Thyroid gland (tissue), 4 donors: Measurements from ENCODE around the gene GLP1R. TPM values are rescaled to one million over a fixed set of nuclear protein-coding genes. Genes with fewer than 3 reads are reported as not detected.

Source experiments
- DNase-seq, 2 donors: peaks; one replicate each; pipeline ENCODE4 v3.0.0-alpha.2; 2019
- H3K27ac ChIP-seq, 3 donors: fragments of 200-600 bp; sonication (generic); 1 replicate in 2 of 3; 2 replicates in 1 of 3; pipeline ENCODE4 v1.5.1; 2016 to 2019; ENCODE audit warnings: mild to moderate bottlenecking in 1 of 3, moderate library complexity in 1 of 3
- H3K27me3 ChIP-seq: fragments of 200-600 bp; sonication (generic); one replicate; pipeline ENCODE4 v1.5.1; 2019
- H3K36me3 ChIP-seq, 2 donors: fragments of 200-600 bp; sonication (generic); one replicate each; pipeline ENCODE4 v1.5.1; 2016 to 2019
- H3K4me1 ChIP-seq, 2 donors: fragments of 200-600 bp; sonication (generic); one replicate each; pipeline ENCODE4 v1.5.1; 2017 to 2019
- H3K4me3 ChIP-seq, 3 donors: fragments of 200-600 bp; sonication (generic); replicated peaks in 1 of 3; 1 replicate in 2 of 3; 2 replicates in 1 of 3; pipeline ENCODE4 v1.5.1; 2016; ENCODE audit warnings: mild to moderate bottlenecking in 1 of 3
- H3K9me3 ChIP-seq: fragments of 200-600 bp; sonication (generic); one replicate; pipeline ENCODE4 v1.5.1; 2017
- CTCF ChIP-seq, 6 experiments: fragments of 200-600 bp in 3 of 6; fragments of 450-650 bp in 3 of 6; sonication (generic) in 3 of 6; IDR thresholded peaks; one replicate each; pipeline ENCODE4 v1.5.1; 2016 to 2019; ENCODE audit warnings: antibody characterized with exemption in 6 of 6, mild to moderate bottlenecking in 2 of 6, inconsistent platforms in 1 of 6, moderate library complexity in 1 of 6
- POLR2A ChIP-seq, 2 donors: fragments of 450-650 bp; IDR thresholded peaks; one replicate each; pipeline ENCODE4 v1.6.1; 2017; ENCODE audit warnings: antibody characterized with exemption in 2 of 2, mild to moderate bottlenecking in 2 of 2, moderate library complexity in 1 of 2
- WGBS, 2 donors: methylation state at CpG; one replicate each; pipeline ENCODE4 v1.1.5; 2017; 5-methylcytosine and 5-hydroxymethylcytosine counted together
- intact Hi-C: fragments of 100-400 bp; cut with DNase I; formaldehyde crosslinking; loops from one replicate; pipeline ENCODE4 v1.15.1; 2023
- total RNA-seq, 4 donors: library from RNA; depleted of rRNA; stranded (reverse); fragments of >200 nt; gene quantifications; one replicate each; pipeline ENCODE4 v1.2.3, GENCODE V29; 2016

GLP1R gene
- total RNA-seq, 4 donors from 2014 or later, result 0.13 to 0.45 (median 0.18) TPM

- intact Hi-C loops, result no loop called here
- Histone ChIP-seq H3K4me3 (no peak overlapping the region), H3K27me3 (no peaks in the 10 kb centered on the region), H3K36me3 (no peaks in the 10 kb centered on the region), H3K9me3 (no peaks in the 10 kb centered on the region), H3K27ac (no peak overlapping the region), H3K4me1 (no peaks in the 10 kb centered on the region)
- no peak for DNase-seq
- WGBS, 2 donors, result 76 to 77% methylated on average over 3 of the region's 3 CpGs
- TF ChIP-seq CTCF (IDR thresholded peaks at IDR 0.05) (no peak), POLR2A (IDR thresholded peaks at IDR 0.05) (no peak)
Observed at GRCh38 chr6:39005774-39006173, 42.8 kb upstream of the GLP1R start.

- Histone ChIP-seq H3K36me3 (no peaks in the 10 kb centered on the region), H3K4me3 (no peak overlapping the region), H3K4me1 (no peaks in the 10 kb centered on the region), H3K9me3 (no peaks in the 10 kb centered on the region), H3K27me3 (no peaks in the 10 kb centered on the region), H3K27ac (no peak overlapping the region)
- TF ChIP-seq CTCF (IDR thresholded peaks at IDR 0.05) (no peak), POLR2A (IDR thresholded peaks at IDR 0.05) (no peak)
- no peak for DNase-seq
- intact Hi-C loops, result no loop called here
- WGBS, 2 donors, result 57 to 64% methylated on average over 3 of the region's 3 CpGs
Observed at GRCh38 chr6:39007575-39007974, 41.0 kb upstream of the GLP1R start.

DNA sequence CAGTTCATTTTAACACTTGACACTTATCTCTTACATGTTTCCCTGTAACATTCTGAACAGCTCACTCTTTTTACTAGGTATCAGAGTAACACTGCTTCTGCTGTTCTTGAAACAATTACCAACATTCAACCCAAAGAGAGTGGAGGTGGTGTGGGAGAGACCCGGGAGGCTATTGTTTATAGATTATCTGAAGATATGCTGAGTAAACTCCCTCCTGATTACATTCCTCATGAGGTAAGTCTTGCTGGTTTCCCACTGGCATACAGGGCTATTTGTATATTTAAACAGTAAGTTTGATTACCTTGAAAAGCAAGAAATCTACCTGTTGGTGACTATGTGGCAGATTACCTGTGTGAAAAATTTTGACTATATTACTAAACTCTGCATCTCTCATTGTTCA, 39.8 kb upstream of the GLP1R start:
- DNase-seq, result no peak

DNA sequence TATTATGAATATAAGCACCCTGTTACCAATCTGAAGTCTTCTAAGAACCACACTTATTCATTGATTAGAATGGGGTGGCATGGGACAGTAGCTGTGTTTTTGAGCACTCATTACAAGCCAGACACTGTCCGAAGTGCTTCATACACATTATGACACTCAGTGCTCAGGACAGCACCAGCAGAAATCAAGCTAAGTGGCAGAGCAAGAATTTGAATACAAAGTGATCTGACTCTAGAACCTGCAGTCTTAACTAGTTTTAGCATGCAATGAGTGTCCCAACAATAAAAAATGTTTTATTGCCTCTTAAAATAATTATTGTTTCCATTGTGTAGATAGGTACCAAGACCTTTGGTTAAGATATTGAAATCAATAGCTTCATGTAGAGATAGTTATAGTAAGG, 39.1 kb upstream of the GLP1R start:
- 0 to 67% methylated on average over 1 of the region's 1 CpG for WGBS, 2 donors
- intact Hi-C loops, result no loop called here
- DNase-seq, result no peak
- H3K27ac ChIP-seq, result no peak overlapping the region
- H3K36me3 ChIP-seq, result no peaks in the 10 kb centered on the region
- H3K27me3 ChIP-seq, result no peaks in the 10 kb centered on the region
- no peaks in the 10 kb centered on the region for H3K4me1 ChIP-seq
- TF ChIP-seq CTCF (IDR thresholded peaks at IDR 0.05) (no peak), POLR2A (IDR thresholded peaks at IDR 0.05) (no peak)
- no peak overlapping the region for H3K4me3 ChIP-seq
- no peaks in the 10 kb centered on the region for H3K9me3 ChIP-seq

More for the DNA sequence above, 39.8 kb upstream of the GLP1R start:
- Histone ChIP-seq H3K27me3 (no peaks in the 10 kb centered on the region), H3K27ac (no peak overlapping the region), H3K4me3 (no peak overlapping the region), H3K4me1 (no peaks in the 10 kb centered on the region), H3K36me3 (no peaks in the 10 kb centered on the region), H3K9me3 (no peaks in the 10 kb centered on the region)
- intact Hi-C loops, result no loop called here
- TF ChIP-seq POLR2A (IDR thresholded peaks at IDR 0.05) (no peak), CTCF (IDR thresholded peaks at IDR 0.05) (no peak)
- 17 to 21% methylated on average over 1 of the region's 1 CpG for WGBS, 2 donors

- intact Hi-C loops, result no loop called here
- no peaks in the 10 kb centered on the region for H3K27me3 ChIP-seq
- no peaks in the 10 kb centered on the region for H3K36me3 ChIP-seq
- no peaks in the 10 kb centered on the region for H3K4me1 ChIP-seq
- TF ChIP-seq POLR2A (IDR thresholded peaks at IDR 0.05), result no peak
- TF ChIP-seq CTCF (IDR thresholded peaks at IDR 0.05), result no peak
- H3K27ac ChIP-seq, result no peak overlapping the region
- 89 to 90% methylated on average over 7 of the region's 7 CpGs for WGBS, 2 donors
- H3K4me3 ChIP-seq, result no peak overlapping the region
- H3K9me3 ChIP-seq, result no peaks in the 10 kb centered on the region
- DNase-seq, result no peak
Observed at GRCh38 chr6:39016839-39017546, 31.6 kb upstream of the GLP1R start.
